HepG2 (cell line): ENCODE measurements around the gene ADAMTS14. TPM values are rescaled to one million over a fixed set of nuclear protein-coding genes. Genes with fewer than 3 reads are reported as not detected.

Experiments used
- ATAC-seq: fragments of 200-7000 bp; cut with Tn5 transposase; 3 replicates; pipeline ENCODE4 v1.9.1; 2020; ENCODE audit warnings: mild to moderate bottlenecking, moderate library complexity
- BruUV-seq: library from RNA; stranded (reverse); fragments of 400-500 nt; replicated peaks from 2 replicates; lab custom pipeline; 2021; lab: Mats Ljungman, UMichigan
- CTCF ChIA-PET: fragments of 300-600 bp; formaldehyde crosslinking; extraction: SDS; loops from one replicate; lab custom pipeline; 2021; ENCODE audit warnings: low total read pairs, inconsistent platforms, low intra/inter-chr PET ratio; lab: Yijun Ruan, JAX
- POLR2A ChIA-PET: fragments of 350-600 bp; sonication (Branson Sonifier 250); formaldehyde crosslinking; loops from one replicate; lab custom pipeline; 2020; ENCODE audit warnings: antibody characterized with exemption, inconsistent platforms; lab: Yijun Ruan, JAX
- DNase-seq: peaks from one replicate; pipeline ENCODE4 v3.0.0-alpha.2; 2015; ENCODE audit warnings: low spot score
- FAIRE-seq: peaks from 3 replicates; lab custom pipeline; 2011; peaks lifted over from hg19 to GRCh38; lab: Jason Lieb, UNC
- H2AFZ ChIP-seq: one replicate; pipeline ENCODE4 v1.6.1; 2011; ENCODE audit warnings: low read length, inconsistent platforms
- H3K27ac ChIP-seq: fragments of 300-600 bp; 3 replicates; pipeline ENCODE4 v1.8.0; 2011; ENCODE audit warnings: mixed run types, mild to moderate bottlenecking, mixed read lengths, low read length, inconsistent platforms; ENCODE audit not compliant: insufficient read depth; ENCODE audit errors: extremely low read length
- H3K27me3 ChIP-seq, 2 experiments: fragments of 200-600 bp in 1 of 2; 2 replicates in 1 of 2; 3 replicates in 1 of 2; pipeline versions ENCODE4 v1.6.0 to v1.8.0; 2011; ENCODE audit warnings: low read length in 2 of 2, mild to moderate bottlenecking in 2 of 2, moderate library complexity in 2 of 2, inconsistent platforms in 1 of 2; ENCODE audit not compliant: insufficient read depth in 2 of 2, control insufficient read depth in 1 of 2
- H3K36me3 ChIP-seq, 2 experiments: fragments of 200-600 bp in 1 of 2; replicated peaks in 1 of 2; 2 replicates in 1 of 2; 3 replicates in 1 of 2; pipeline versions ENCODE4 v1.5.1 to v1.8.0; 2011; ENCODE audit warnings: low read length in 2 of 2, inconsistent platforms in 1 of 2; ENCODE audit not compliant: insufficient read depth in 2 of 2, control insufficient read depth in 1 of 2
- H3K4me1 ChIP-seq: 2 replicates; pipeline ENCODE4 v1.5.1; 2012; ENCODE audit warnings: low read length, inconsistent platforms; ENCODE audit not compliant: insufficient read depth
- H3K4me2 ChIP-seq: 2 replicates; pipeline ENCODE4 v1.6.0; 2011; ENCODE audit warnings: low read depth, low read length, inconsistent platforms
- H3K4me3 ChIP-seq, 3 experiments: fragments of 200-600 bp in 1 of 3; sonication (generic), shearing (Covaris generic) in 1 of 3; replicated peaks in 1 of 3; 2 replicates each; pipeline ENCODE4 v1.5.1; 2011 to 2016; ENCODE audit warnings: low read length in 3 of 3, inconsistent platforms in 2 of 3, low read depth in 2 of 3, mild to moderate bottlenecking in 2 of 3, control low read depth in 1 of 3, mixed read lengths in 1 of 3; ENCODE audit not compliant: insufficient read depth in 1 of 3
- H3K79me2 ChIP-seq: one replicate; pipeline ENCODE4 v1.6.1; 2011; ENCODE audit warnings: low read length, inconsistent platforms; ENCODE audit not compliant: insufficient read depth
- H3K9ac ChIP-seq: 2 replicates; pipeline ENCODE4 v1.6.0; 2011; ENCODE audit warnings: mild to moderate bottlenecking, low read depth, low read length, inconsistent platforms; ENCODE audit not compliant: insufficient read depth
- H3K9me3 ChIP-seq: 2 replicates; pipeline ENCODE4 v1.5.1; 2012; ENCODE audit warnings: mild to moderate bottlenecking, low read length
- H4K20me1 ChIP-seq: 2 replicates; pipeline ENCODE4 v1.6.0; 2011; ENCODE audit warnings: inconsistent platforms, mild to moderate bottlenecking, low read length, moderate library complexity; ENCODE audit not compliant: insufficient read depth
- CHD2 ChIP-seq: IDR thresholded peaks from 2 replicates; pipeline ENCODE4 v1.6.1; 2011; ENCODE audit warnings: low read depth, low read length, improper control_type of control experiment
- ELF1 ChIP-seq: sonication (generic); formaldehyde crosslinking; IDR thresholded peaks from 2 replicates; pipeline ENCODE4 v1.4.0; 2020; ENCODE audit warnings: missing genetic modification reagents
- FOXM1 ChIP-seq: sonication (generic); formaldehyde crosslinking; IDR thresholded peaks from 2 replicates; pipeline ENCODE4 v1.5.0; 2020; ENCODE audit warnings: missing genetic modification reagents
- KDM4B ChIP-seq: sonication (generic); formaldehyde crosslinking; IDR thresholded peaks from 2 replicates; pipeline ENCODE4 v1.4.0; 2020; ENCODE audit warnings: missing genetic modification reagents
- ZNF30 ChIP-seq: sonication (generic); formaldehyde crosslinking; IDR thresholded peaks from 2 replicates; pipeline ENCODE4 v1.5.0; 2020; ENCODE audit warnings: mild to moderate bottlenecking, missing genetic modification reagents
- ZNF713 ChIP-seq: sonication (generic); formaldehyde crosslinking; IDR thresholded peaks from 2 replicates; pipeline ENCODE4 v1.4.0; 2020; ENCODE audit warnings: mild to moderate bottlenecking, missing genetic modification reagents
- WGBS: methylation state at CpG from one replicate; pipeline ENCODE4 v1.1.6; 2017; ENCODE audit warnings: low lambda C conversion rate; 5-methylcytosine and 5-hydroxymethylcytosine counted together
- in situ Hi-C: cut with HindIII; loops from 2 replicates; pipeline ENCODE4 v1.10.0; 2017; ENCODE audit warnings: low pct_unique_long_range_greater_than_20kb; ENCODE audit not compliant: extremely low pct_ligation_motif_present
- intact Hi-C: fragments of 100-400 bp; cut with micrococcal nuclease; formaldehyde crosslinking; loops from one replicate; pipeline ENCODE4 v1.10.0; 2022; ENCODE audit not compliant: unreplicated experiment
- polyA plus RNA-seq, 8 experiments: library from polyadenylated mRNA; depleted of rRNA in 3 of 8; stranded (reverse) in 7 of 8; unstranded in 1 of 8; fragments of >200 nt; fragmentation: Illumina TruSeq in 4 of 8; extraction: Trizol in 4 of 8; gene quantifications; 2 replicates each; pipeline versions ENCODE4 v1.2.1 to v1.2.3, GENCODE V29; 2011 to 2016; ENCODE audit warnings: low read depth in 4 of 8, missing spikeins in 1 of 8, mixed read lengths in 1 of 8; ENCODE audit not compliant: insufficient read depth in 1 of 8
- total RNA-seq, 5 experiments: library from RNA; depleted of rRNA; stranded (reverse); fragments of >200 nt; fragmentation: Illumina TruSeq; extraction: Trizol; gene quantifications; 2 replicates each; pipeline ENCODE4 v1.2.3, GENCODE V29; 2016; ENCODE audit warnings: low read depth in 1 of 5
- TF ChIP-seq, protein P1 (sequence below): sonication (generic); formaldehyde crosslinking; IDR thresholded peaks from 2 replicates; pipeline ENCODE4 v1.4.0; 2020; ENCODE audit warnings: mild to moderate bottlenecking, missing genetic modification reagents
- TF ChIP-seq, protein P2 (sequence below): sonication (generic); formaldehyde crosslinking; conservative IDR thresholded peaks from 2 replicates; pipeline ENCODE4 v1.8.0; 2022; ENCODE audit warnings: low read depth, missing genetic modification reagents
- TF ChIP-seq, protein P3 (sequence below): sonication (generic); formaldehyde crosslinking; IDR thresholded peaks from 2 replicates; pipeline ENCODE4 v1.5.0; 2020; ENCODE audit warnings: missing genetic modification reagents

ADAMTS14 gene
- total and polyA plus RNA-seq, 2 of the 13 experiments (the other 11 are each of a cell fraction or from before 2014, with no cell fraction given), result 0.04 to 0.07 TPM

DNA sequence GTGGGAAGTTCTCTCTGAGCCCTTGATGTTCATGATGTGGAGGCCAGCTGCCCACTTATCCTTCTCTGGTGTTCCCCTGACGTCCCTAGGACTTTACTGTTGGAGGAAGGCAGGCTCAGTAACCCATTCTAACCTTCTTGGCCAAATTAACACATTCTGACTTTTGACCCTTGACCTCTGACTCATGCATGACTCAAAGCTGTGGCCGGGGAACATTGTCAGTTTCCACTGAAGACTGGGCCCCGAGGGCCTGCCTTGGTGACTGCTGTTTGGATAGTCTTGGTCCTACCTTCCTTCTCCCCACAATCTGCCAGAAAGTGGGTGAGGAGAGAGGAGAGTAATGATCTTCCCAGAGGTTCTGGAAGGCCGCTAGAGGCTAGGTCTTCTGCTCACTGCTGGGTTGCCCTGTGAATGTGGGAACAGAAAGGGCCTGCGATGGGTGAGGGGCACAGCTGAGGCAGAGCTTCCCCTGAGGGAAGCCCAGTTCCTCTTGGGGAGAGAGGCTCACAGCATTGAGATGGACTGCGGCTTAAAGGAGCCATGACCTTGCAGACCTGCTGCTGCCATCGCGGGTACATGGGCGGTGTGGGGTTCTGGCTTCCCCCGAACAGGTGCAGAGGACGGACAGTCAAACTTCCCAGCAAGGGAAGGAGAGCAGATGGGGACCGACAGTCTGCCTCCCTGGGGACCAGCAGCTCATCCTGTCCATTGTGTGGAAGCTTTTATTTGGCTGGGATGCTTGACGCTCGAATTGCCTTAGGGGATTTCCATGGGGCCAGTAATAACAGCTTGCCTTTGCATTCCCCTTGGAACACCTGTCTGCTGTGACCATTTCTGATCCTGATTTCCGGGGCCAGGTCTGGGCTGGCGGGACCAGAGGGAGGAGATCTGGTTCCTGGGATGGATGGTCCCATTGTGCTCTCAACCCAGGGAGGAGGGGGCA is 43.8 kb downstream of the ADAMTS14 start (continued):
- TF ChIP-seq, protein P1, sequence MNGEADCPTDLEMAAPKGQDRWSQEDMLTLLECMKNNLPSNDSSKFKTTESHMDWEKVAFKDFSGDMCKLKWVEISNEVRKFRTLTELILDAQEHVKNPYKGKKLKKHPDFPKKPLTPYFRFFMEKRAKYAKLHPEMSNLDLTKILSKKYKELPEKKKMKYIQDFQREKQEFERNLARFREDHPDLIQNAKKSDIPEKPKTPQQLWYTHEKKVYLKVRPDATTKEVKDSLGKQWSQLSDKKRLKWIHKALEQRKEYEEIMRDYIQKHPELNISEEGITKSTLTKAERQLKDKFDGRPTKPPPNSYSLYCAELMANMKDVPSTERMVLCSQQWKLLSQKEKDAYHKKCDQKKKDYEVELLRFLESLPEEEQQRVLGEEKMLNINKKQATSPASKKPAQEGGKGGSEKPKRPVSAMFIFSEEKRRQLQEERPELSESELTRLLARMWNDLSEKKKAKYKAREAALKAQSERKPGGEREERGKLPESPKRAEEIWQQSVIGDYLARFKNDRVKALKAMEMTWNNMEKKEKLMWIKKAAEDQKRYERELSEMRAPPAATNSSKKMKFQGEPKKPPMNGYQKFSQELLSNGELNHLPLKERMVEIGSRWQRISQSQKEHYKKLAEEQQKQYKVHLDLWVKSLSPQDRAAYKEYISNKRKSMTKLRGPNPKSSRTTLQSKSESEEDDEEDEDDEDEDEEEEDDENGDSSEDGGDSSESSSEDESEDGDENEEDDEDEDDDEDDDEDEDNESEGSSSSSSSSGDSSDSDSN (CRISPR knock-in tag), result no peak
- no peak for TF ChIP-seq CHD2

DNA sequence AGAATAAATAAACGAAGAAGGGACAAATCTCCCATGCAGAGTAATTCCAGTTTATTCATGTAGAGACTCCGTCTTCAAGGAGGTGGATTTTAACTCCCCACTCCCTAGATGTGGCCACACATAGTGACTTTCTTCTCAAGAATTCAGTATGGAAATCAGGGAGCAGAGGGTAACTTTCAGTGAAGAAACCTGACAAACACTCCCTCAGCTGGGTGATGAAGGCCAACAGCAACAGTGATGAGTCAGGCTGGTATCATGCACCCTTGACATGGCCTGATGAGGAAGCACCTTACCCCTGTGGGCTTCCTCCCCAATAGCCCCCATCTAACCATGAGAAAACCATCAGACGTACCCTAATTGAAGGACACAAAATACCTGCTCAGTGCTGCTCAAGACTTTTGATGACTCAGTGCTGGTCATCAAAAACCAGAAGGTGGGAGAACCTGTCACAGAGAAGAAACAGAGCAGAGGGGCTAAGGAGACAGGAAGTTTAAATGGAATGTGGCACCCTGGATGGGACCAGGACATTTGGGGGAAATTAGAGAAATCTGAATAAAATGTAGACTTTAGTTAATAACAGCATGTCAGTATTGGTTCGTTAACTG is 50.6 kb downstream of the ADAMTS14 start:
- H3K79me2 ChIP-seq, result no peaks in the 10 kb centered on the region
- no peak overlapping the region for H3K9ac ChIP-seq
- no peaks in the 10 kb centered on the region for H3K9me3 ChIP-seq
- DNase-seq, result no peak
- no TSS peak for BruUV-seq
- H3K4me1 ChIP-seq, result no peaks in the 10 kb centered on the region
- ATAC-seq, result no peak
- H3K4me3 ChIP-seq, result no peak overlapping the region
- CTCF ChIA-PET, result no interaction called here
- H3K36me3 ChIP-seq, result no peaks in the 10 kb centered on the region
- no peak for FAIRE-seq
- no peaks in the 10 kb centered on the region for H4K20me1 ChIP-seq
- H3K27me3 ChIP-seq, result no peaks in the 10 kb centered on the region; a peak in 1 of 5 replicates
- H3K27ac ChIP-seq, result no peak overlapping the region
- intact Hi-C loops (no loop called here), in situ Hi-C loops (no loop called here)
- POLR2A ChIA-PET, result no interaction called here
- WGBS, result 63% methylated on average over 4 of the region's 4 CpGs
- H3K4me2 ChIP-seq, result no peak overlapping the region
- no peak overlapping the region for H2AFZ ChIP-seq
- TF ChIP-seq KDM4B (CRISPR knock-in tag), result no peak
- TF ChIP-seq, protein P2, sequence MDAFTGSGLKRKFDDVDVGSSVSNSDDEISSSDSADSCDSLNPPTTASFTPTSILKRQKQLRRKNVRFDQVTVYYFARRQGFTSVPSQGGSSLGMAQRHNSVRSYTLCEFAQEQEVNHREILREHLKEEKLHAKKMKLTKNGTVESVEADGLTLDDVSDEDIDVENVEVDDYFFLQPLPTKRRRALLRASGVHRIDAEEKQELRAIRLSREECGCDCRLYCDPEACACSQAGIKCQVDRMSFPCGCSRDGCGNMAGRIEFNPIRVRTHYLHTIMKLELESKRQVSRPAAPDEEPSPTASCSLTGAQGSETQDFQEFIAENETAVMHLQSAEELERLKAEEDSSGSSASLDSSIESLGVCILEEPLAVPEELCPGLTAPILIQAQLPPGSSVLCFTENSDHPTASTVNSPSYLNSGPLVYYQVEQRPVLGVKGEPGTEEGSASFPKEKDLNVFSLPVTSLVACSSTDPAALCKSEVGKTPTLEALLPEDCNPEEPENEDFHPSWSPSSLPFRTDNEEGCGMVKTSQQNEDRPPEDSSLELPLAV (CRISPR knock-in tag), result no peak
- TF ChIP-seq ELF1 (CRISPR knock-in tag), result no peak
- TF ChIP-seq FOXM1 (CRISPR knock-in tag), result no peak
- no peak for TF ChIP-seq ZNF713
- TF ChIP-seq ZNF30, result no peak
- TF ChIP-seq, protein P3, sequence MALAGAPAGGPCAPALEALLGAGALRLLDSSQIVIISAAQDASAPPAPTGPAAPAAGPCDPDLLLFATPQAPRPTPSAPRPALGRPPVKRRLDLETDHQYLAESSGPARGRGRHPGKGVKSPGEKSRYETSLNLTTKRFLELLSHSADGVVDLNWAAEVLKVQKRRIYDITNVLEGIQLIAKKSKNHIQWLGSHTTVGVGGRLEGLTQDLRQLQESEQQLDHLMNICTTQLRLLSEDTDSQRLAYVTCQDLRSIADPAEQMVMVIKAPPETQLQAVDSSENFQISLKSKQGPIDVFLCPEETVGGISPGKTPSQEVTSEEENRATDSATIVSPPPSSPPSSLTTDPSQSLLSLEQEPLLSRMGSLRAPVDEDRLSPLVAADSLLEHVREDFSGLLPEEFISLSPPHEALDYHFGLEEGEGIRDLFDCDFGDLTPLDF (CRISPR knock-in tag), result no peak
